Stimulated activated CD4-positive, alpha-beta T cell treated with anti-CD3 and anti-CD28 coated beads, Interleukin-4, amount 100 ng/mL, for 4 hours (primary cell): ENCODE measurements around the gene RTEL1.
"Not testable (repeated sequence)": the region's sequence is repeated elsewhere in the genome, so short reads cannot be mapped to it uniquely, and the experiment has no call there.

Source experiments
- DNase-seq, 2 experiments: peaks; one replicate each; pipeline ENCODE4 v3.0.0-alpha.2; 2020

Gene RTEL1

GRCh38 chr20:63671695-63672094 is 13.6 kb downstream of the RTEL1 start:
- not testable (repeated sequence) for DNase-seq

GRCh38 chr20:63672666-63673065 is 14.6 kb downstream of the RTEL1 start:
- no peak for DNase-seq

DNA sequence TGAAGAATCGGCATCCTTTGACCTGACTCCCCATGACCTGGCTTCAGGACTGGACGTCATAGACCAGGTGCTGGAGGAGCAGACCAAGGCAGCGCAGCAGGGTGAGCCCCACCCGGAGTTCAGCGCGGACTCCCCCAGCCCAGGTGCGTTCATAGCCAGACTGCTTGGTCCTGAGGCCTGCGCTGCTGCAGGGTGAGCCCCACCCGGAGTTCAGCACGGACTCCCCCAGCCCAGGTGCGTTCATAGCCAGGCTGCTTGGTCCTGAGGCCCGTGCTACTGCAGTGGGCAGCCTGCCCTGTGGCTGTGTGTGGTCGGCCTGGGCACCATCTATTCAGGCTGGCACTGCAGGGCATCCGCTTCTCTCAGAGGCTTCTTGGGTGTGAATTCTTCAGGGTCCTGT is 15.8 kb downstream of the RTEL1 start:
- DNase-seq = no peak

DNA sequence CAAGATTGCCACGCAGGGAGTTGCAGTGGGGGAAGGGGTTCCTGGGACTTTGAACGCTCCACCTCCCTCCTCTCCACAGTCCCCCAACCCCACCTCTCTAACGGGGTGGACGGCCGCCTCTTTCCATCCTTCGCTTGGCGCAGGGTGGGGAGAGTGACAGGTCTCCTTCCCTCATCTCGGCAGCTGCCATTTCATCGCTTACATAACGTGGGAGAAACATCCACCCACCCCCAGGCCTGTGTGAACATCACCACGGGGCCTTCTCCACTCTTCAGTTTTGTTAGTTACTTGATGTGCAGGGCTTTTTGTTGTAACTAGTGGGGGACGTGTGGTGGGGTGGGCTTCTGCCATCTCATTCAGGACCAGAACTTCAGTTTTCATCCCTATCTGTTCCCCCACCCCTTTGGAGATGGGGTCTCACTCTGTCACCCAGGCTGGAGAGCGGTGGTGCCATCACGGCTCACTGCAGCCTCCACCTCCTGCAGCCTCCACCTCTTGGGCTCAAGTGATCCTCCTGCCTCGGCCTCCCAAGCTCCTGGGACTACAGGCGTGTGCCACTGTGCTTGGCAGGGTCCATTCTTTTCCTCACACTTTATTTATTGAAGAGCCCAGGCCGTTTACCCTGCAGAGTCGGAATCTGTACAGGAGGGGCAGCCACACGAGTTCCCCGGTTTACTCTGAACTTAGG is 17.7 kb downstream of the RTEL1 start:
- DNase-seq = no peak

GRCh38 chr20:63678071-63678470 is 20.0 kb downstream of the RTEL1 start:
- DNase-seq = no peak

GRCh38 chr20:63678667-63679465 is 20.8 kb downstream of the RTEL1 start:
- no peak for DNase-seq

GRCh38 chr20:63679799-63680305 is 21.7 kb downstream of the RTEL1 start:
- no peak for DNase-seq

GRCh38 chr20:63680427-63680826 is 22.3 kb downstream of the RTEL1 start:
- no peak for DNase-seq

GRCh38 chr20:63680857-63681608 is 22.9 kb downstream of the RTEL1 start:
- no peak for DNase-seq

DNA sequence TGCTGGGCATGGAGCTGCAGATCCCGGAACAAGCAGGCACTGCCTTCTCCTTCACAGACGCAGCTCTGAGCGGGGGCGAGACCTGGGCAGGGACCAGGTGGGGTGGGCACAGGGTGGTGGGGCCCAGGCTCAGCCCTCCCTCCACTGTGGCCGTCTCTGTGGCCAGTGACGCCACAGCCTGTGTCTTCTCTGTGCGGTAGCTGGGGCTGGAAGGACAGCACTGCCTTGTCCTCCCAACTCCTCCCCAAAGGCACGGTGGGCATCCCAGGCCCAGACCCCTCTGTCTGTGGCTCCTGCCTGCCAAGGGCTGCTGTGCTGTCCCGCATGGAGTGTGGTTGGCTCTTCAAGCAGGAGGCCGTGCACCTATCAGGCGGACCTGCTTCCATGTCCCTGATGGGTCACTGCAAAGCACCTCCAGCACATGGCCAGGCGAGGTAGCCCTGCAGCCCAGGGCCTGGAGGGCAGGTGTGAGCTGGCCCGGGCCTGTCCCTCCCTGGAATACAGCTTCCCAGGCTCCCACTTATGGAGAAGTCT is 23.6 kb downstream of the RTEL1 start:
- no peak for DNase-seq

DNA sequence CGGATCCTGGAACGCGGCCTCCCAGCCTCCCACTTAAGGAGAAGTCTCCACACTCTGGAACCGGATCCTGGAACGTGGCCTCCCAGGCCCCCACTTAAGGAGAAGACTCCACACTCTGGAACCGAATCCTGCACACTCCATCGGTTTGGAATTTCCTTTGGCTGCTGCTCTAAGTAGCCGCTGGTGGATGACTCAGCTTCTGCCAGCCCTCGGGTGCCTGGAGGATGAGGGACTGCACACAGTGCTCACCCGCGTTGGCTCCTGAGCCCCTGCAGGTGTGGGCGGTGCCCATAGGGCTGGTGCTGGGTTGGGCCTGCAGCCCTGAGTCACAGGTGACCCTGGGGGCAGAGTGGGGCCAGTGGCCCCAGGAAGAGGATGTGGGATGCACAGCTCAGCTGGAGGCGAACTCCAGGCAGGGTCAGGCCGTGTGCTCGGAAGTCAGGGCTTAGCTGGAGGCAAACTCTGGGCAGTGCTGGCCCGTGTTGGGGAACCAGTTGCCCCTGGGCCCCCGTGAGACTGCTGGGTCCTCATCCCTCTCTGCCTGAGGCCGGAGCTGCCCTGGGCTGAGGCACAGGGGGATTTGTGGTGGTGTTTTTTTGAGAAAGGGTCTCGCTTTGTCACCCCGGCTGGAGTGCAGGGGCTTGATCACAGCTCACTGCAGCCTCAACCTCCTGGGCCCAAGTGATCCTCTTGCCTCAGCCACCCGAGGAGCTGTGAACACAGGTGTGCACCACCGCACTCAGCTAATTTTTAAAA is 24.4 kb downstream of the RTEL1 start:
- DNase-seq = no peak

- no peak for DNase-seq
Measured at GRCh38 chr20:63685269-63686026, 27.3 kb downstream of the RTEL1 start.

- no peak for DNase-seq
Measured at GRCh38 chr20:63686094-63686491, 28.0 kb downstream of the RTEL1 start.

DNA sequence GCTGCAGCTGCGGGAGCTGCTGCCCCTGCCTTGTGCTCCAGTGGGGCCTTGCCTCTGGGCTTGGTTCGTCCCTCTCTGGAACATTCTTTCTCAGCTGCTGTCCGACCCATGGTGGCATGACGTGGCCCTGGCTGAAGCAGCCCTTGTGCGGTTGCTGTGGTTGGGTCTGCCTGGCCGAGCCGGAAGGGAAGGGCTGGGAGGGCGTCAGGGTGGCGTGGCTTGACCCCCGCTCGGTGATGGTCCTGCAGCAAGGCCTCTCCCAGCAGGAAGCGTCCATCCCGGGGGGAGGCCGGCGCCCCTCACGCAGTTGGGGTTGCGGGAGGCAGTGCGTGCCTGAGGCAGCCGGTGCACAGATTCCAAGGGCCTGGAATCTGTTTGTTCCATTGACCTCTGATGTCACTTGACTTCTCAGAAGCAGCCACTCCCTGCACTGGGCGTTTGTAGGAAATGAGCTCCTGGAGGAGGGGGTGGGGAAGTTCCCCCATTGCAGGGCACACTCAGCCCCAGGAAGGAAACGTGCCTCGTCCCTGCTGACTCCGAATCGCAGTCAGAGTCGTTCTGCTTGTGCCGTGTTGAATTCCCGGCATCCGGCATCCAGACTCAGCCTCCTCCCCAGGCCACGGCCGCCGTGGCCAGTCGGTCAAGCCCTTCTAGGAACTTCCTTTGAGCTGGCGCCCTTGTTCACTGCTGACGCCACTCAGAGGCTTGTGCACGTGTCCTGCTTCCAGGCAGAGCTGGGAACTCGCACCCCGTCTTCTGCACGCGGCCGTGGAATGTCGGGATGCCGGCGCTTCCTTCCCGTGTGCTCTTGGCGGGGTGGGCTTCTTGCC is 28.6 kb downstream of the RTEL1 start:
- DNase-seq = peak; percentile 54 to 78

GRCh38 chr20:63687419-63688178 is 29.5 kb downstream of the RTEL1 start:
- DNase-seq = no peak

DNA sequence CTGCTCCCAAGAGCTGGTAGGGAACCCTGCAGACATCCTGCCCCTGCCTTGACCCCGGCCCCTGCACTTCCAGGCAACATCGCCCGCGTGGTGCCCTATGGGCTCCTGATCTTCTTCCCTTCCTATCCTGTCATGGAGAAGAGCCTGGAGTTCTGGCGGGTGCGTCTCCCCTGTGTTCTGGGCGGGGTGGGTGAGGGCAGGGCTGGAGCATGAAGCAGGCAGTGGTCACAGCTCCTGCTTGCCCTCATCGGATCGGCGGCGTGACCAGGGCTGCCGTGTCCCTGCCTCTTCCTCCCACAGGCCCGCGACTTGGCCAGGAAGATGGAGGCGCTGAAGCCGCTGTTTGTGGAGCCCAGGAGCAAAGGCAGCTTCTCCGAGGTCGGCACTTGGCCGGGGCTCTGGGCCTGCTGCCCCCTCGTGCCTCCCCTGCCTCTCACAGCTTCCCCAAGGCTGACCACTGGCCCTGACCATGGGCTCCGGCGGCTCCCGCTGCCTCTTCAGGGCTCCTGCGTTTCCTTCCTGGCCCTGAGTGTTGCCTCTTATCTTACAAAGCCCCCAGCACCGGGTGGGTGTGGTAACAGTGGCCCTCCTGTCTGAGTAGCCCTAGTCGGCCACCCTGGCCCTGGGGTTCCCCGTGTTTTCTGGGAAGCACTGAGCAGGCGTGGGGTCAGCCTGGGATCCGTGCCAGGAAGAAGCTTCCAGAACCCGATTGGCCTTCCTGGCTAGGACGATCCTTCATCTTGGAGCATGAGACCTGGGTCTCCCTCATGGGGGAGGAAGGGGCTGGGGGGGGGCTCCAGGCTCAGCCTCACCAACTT is 30.3 kb downstream of the RTEL1 start:
- DNase-seq = no peak

GRCh38 chr20:63689046-63690002 is 31.2 kb downstream of the RTEL1 start:
- DNase-seq = no peak
